CD8-positive, alpha-beta memory T cell (primary cell): ENCODE data around the gene DMP1. TPM values are rescaled to one million over a fixed set of nuclear protein-coding genes. Genes with fewer than 3 reads are reported as not detected.

ENCODE experiments used
- CTCF ChIA-PET: fragments of 350-600 bp; sonication (Branson Sonifier 250); formaldehyde crosslinking; loops from one replicate; lab custom pipeline; 2021; ENCODE audit warnings: antibody characterized with exemption; lab: Charles Lee
- POLR2A ChIA-PET: fragments of 350-600 bp; sonication (Branson Sonifier 250); formaldehyde crosslinking; loops from one replicate; lab custom pipeline; 2021; ENCODE audit warnings: antibody characterized with exemption; lab: Charles Lee
- DNase-seq, 5 donors: peaks; one replicate each; pipeline versions ENCODE4 v3.0.0 to v3.0.0-alpha.2; 2020 to 2022; ENCODE audit warnings: mixed read lengths in 1 of 5
- H3K27ac ChIP-seq: one replicate; pipeline ENCODE4 v1.7.0; 2013; ENCODE audit warnings: low read depth, mild to moderate bottlenecking, low read length, moderate library complexity
- H3K27me3 ChIP-seq: 2 replicates; pipeline ENCODE4 v1.7.0; 2013; ENCODE audit warnings: low read length, mild to moderate bottlenecking; ENCODE audit not compliant: insufficient read depth, poor library complexity, severe bottlenecking
- H3K36me3 ChIP-seq: 2 replicates; pipeline ENCODE4 v1.7.0; 2013; ENCODE audit warnings: mild to moderate bottlenecking, low read length, moderate library complexity; ENCODE audit not compliant: insufficient read depth
- H3K4me1 ChIP-seq: 2 replicates; pipeline ENCODE4 v1.7.0; 2013; ENCODE audit warnings: mild to moderate bottlenecking, low read length, moderate library complexity; ENCODE audit not compliant: insufficient read depth
- H3K4me3 ChIP-seq: 2 replicates; pipeline ENCODE4 v1.7.0; 2013; ENCODE audit warnings: mild to moderate bottlenecking, low read length
- H3K9me3 ChIP-seq: 2 replicates; pipeline ENCODE4 v1.7.0; 2013; ENCODE audit warnings: mild to moderate bottlenecking, low read length
- H3K27ac Mint-ChIP-seq, 8 donors: one replicate each; pipeline ENCODE4 v1.8.0; 2020 to 2021; ENCODE audit warnings: mixed read lengths in 8 of 8, mild to moderate bottlenecking in 6 of 8, inconsistent platforms in 3 of 8, moderate library complexity in 3 of 8
- H3K27me3 Mint-ChIP-seq, 2 donors: one replicate each; pipeline ENCODE4 v1.8.0; 2020 to 2021; ENCODE audit warnings: mixed read lengths in 2 of 2, mild to moderate bottlenecking in 1 of 2, moderate library complexity in 1 of 2
- H3K36me3 Mint-ChIP-seq, 3 donors: one replicate each; pipeline ENCODE4 v1.8.0; 2020 to 2021; ENCODE audit warnings: mixed read lengths in 3 of 3, inconsistent platforms in 1 of 3, mild to moderate bottlenecking in 1 of 3
- H3K4me1 Mint-ChIP-seq, 3 donors: one replicate each; pipeline ENCODE4 v1.8.0; 2020 to 2021; ENCODE audit warnings: mixed read lengths in 3 of 3, inconsistent platforms in 1 of 3, mild to moderate bottlenecking in 1 of 3
- H3K4me3 Mint-ChIP-seq, 7 donors: one replicate each; pipeline ENCODE4 v1.8.0; 2020 to 2021; ENCODE audit warnings: mixed read lengths in 7 of 7, mild to moderate bottlenecking in 6 of 7, moderate library complexity in 4 of 7, inconsistent platforms in 2 of 7
- H3K9me3 Mint-ChIP-seq, 5 donors: one replicate each; pipeline ENCODE4 v1.8.0; 2020 to 2022; ENCODE audit warnings: mixed read lengths in 5 of 5, mild to moderate bottlenecking in 3 of 5, moderate library complexity in 2 of 5, inconsistent platforms in 1 of 5
- polyA plus RNA-seq: library from polyadenylated mRNA; unstranded; fragments of 300-500 nt; fragmentation: Illumina TruSeq; gene quantifications from one replicate; pipeline ENCODE4 v1.2.3, GENCODE V29; 2021
- total RNA-seq, 2 experiments: library from RNA; stranded (reverse); gene quantifications; one replicate each; pipeline ENCODE4 v1.2.3, GENCODE V29; 2021

The DMP1 gene
- total and polyA plus RNA-seq, 3 experiments from 2014 or later: not detected

DNA sequence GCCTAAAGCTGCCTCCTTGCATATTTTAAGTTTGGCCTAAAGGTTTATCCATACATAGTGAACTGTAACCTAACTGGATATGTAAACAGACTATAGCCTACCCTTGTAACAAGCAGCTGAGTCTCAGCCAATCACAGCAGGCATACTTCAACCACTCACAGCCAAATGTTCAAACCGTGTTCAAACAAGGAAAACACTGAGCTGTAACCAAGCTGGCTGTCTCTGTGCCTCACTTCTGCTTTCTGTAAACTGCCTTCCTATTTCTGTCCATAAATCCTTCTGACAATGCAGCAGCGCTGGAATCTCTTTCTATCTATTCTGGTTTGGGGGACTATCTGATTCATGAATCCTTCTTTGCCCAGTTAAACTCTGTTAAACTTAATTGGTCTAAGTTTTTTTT is 25.4 kb upstream of the DMP1 start:
- DNase-seq: no peak
- CTCF ChIA-PET: no interaction called here
- POLR2A ChIA-PET: no interaction called here
- no peaks in the 10 kb centered on the region for H3K4me1 ChIP-seq
- H3K27me3 ChIP-seq: no peaks in the 10 kb centered on the region
- no peaks in the 10 kb centered on the region for H3K36me3 ChIP-seq
- no peak overlapping the region for H3K4me3 Mint-ChIP-seq
- H3K27me3 Mint-ChIP-seq: peaks cover 3% of the 10 kb centered on the region in 2 donors
- H3K36me3 Mint-ChIP-seq: no peaks in the 10 kb centered on the region
- H3K9me3 Mint-ChIP-seq: peaks cover 0 to 3% (median 0%) of the 10 kb centered on the region in 5 donors
- H3K27ac ChIP-seq: no peak overlapping the region
- no peak overlapping the region for H3K4me3 ChIP-seq
- H3K9me3 ChIP-seq: no peaks in the 10 kb centered on the region
- H3K27ac Mint-ChIP-seq: no peak overlapping the region
- no peaks in the 10 kb centered on the region for H3K4me1 Mint-ChIP-seq

DNA sequence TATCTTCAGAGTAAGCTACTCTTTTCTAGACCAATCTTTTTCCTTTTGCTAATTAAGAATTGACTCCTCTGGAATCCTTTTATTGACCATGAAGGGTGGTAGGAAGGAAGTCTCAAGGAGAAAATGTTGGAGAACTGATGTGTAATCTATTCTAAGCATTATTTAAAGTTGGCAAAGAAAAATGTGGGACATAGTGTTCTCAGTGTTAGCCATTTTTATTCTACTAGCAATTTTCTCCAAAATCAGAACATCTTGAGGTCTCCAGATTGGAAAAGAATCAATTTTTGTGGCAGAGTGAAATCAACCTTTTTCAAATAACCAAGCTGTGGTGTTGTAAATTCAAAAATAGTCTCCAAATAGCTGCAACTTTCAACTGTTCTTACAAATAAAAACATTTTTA is 18.4 kb upstream of the DMP1 start:
- Mint-ChIP-seq H3K36me3 (no peaks in the 10 kb centered on the region), H3K4me1 (no peaks in the 10 kb centered on the region), H3K27me3 (peaks cover 0 to 11% of the 10 kb centered on the region in 2 donors), H3K4me3 (no peak overlapping the region), H3K9me3 (peaks cover 0 to 5% (median 0%) of the 10 kb centered on the region in 5 donors), H3K27ac (no peak overlapping the region)
- no peak overlapping the region for H3K4me3 ChIP-seq
- H3K27me3 ChIP-seq: no peaks in the 10 kb centered on the region
- CTCF ChIA-PET: no interaction called here
- no peak overlapping the region for H3K27ac ChIP-seq
- POLR2A ChIA-PET: no interaction called here
- no peaks in the 10 kb centered on the region for H3K9me3 ChIP-seq
- DNase-seq: no peak
- H3K36me3 ChIP-seq: no peaks in the 10 kb centered on the region
- no peaks in the 10 kb centered on the region for H3K4me1 ChIP-seq

DNA sequence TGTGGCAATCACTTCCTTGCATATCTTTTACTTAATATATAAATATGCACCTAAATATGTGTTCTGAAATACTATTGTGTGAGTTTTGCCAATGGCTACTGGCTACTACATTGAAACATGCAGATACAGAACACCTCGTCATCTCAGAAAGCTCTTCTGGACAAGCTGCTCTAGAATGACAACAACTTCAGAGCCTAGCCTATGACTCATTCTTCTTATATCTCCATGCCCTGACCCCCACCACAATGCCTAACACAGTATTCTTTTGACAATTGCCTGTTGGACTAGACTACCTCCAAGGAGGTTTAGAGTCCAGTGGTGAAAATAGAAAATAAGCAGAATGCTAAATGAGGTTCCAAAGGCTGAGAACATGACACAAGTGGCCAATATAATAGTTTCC is 17.6 kb upstream of the DMP1 start:
- no peak overlapping the region for H3K27ac Mint-ChIP-seq
- Histone ChIP-seq H3K27me3 (no peaks in the 10 kb centered on the region), H3K27ac (no peak overlapping the region), H3K4me3 (no peak overlapping the region), H3K4me1 (no peaks in the 10 kb centered on the region), H3K36me3 (no peaks in the 10 kb centered on the region), H3K9me3 (no peaks in the 10 kb centered on the region)
- ChIA-PET CTCF (no interaction called here), POLR2A (no interaction called here)
- no peak overlapping the region for H3K4me3 Mint-ChIP-seq
- peaks cover 0 to 11% of the 10 kb centered on the region in 2 donors for H3K27me3 Mint-ChIP-seq
- DNase-seq: no peak
- no peaks in the 10 kb centered on the region for H3K36me3 Mint-ChIP-seq
- no peaks in the 10 kb centered on the region for H3K4me1 Mint-ChIP-seq
- H3K9me3 Mint-ChIP-seq: peaks cover 0 to 5% (median 3%) of the 10 kb centered on the region in 5 donors

DNA sequence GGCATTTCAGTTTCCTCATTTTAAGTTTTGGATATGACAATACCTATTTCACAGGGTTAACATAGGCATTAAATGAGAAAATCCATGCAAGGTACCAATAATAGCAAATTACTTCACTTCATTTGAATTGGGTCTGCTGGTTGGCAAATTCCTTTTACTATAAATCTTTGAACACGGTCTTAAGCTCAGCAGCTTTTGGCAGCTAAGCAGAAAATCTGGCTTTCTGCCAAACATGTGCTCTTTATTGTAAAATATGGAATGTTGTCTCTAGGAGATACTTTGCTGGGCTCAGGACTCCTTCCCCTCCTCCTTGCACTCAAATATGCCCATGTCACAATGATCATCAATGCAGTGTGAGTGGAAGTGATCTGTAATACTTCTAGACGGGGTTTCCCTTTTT is 16.8 kb upstream of the DMP1 start:
- no peaks in the 10 kb centered on the region for H3K27me3 ChIP-seq
- H3K36me3 ChIP-seq: no peaks in the 10 kb centered on the region
- no peaks in the 10 kb centered on the region for H3K4me1 Mint-ChIP-seq
- H3K4me3 Mint-ChIP-seq: no peak overlapping the region
- POLR2A ChIA-PET: no interaction called here
- no peak overlapping the region for H3K27ac Mint-ChIP-seq
- CTCF ChIA-PET: no interaction called here
- peaks cover 1 to 11% of the 10 kb centered on the region in 2 donors for H3K27me3 Mint-ChIP-seq
- no peaks in the 10 kb centered on the region for H3K4me1 ChIP-seq
- no peak for DNase-seq
- no peak overlapping the region for H3K27ac ChIP-seq
- peaks cover 0 to 5% (median 3%) of the 10 kb centered on the region in 5 donors for H3K9me3 Mint-ChIP-seq
- H3K9me3 ChIP-seq: no peaks in the 10 kb centered on the region
- no peak overlapping the region for H3K4me3 ChIP-seq
- H3K36me3 Mint-ChIP-seq: no peaks in the 10 kb centered on the region

GRCh38 chr4:87644286-87644685 is 5.8 kb upstream of the DMP1 start:
- Mint-ChIP-seq H3K9me3 (peaks cover 0 to under 1% (median 0%) of the 10 kb centered on the region in 5 donors), H3K36me3 (no peaks in the 10 kb centered on the region), H3K27ac (no peak overlapping the region), H3K27me3 (peaks cover 3 to 10% of the 10 kb centered on the region in 2 donors), H3K4me3 (no peak overlapping the region), H3K4me1 (no peaks in the 10 kb centered on the region)
- CTCF ChIA-PET: no interaction called here
- POLR2A ChIA-PET: no interaction called here
- H3K9me3 ChIP-seq: no peaks in the 10 kb centered on the region
- H3K4me1 ChIP-seq: no peaks in the 10 kb centered on the region
- H3K36me3 ChIP-seq: no peaks in the 10 kb centered on the region
- DNase-seq: no peak
- no peaks in the 10 kb centered on the region for H3K27me3 ChIP-seq
- no peak overlapping the region for H3K27ac ChIP-seq
- H3K4me3 ChIP-seq: no peak overlapping the region

DNA sequence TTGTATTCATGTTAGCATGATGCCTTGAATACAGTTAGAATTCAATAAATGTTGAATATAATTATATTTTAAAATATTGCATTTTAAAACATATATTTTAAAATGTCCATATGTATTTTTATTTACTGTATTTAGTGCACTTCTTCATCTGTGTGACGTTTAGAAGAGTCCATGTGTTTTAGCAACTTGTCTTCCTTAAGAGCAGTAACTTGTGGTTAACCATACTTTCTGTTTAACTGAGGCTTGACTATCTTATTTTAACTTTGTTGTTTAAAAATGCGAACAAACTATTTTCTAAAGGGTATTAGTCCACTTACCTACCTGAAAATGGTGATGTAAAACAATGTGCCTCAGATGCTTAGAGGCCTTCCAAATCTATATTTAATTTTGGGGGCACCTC is 858 bp downstream of the DMP1 start:
- Mint-ChIP-seq H3K27ac (no peak overlapping the region), H3K9me3 (no peaks in the 10 kb centered on the region), H3K27me3 (peaks cover 2 to 32% of the 10 kb centered on the region in 2 donors), H3K4me3 (no peak overlapping the region), H3K36me3 (no peaks in the 10 kb centered on the region), H3K4me1 (no peaks in the 10 kb centered on the region)
- Histone ChIP-seq H3K4me1 (no peaks in the 10 kb centered on the region), H3K9me3 (no peaks in the 10 kb centered on the region), H3K27ac (no peak overlapping the region), H3K4me3 (no peak overlapping the region), H3K36me3 (no peaks in the 10 kb centered on the region), H3K27me3 (no peaks in the 10 kb centered on the region)
- CTCF ChIA-PET: no interaction called here
- DNase-seq: no peak
- POLR2A ChIA-PET: no interaction called here

- Histone ChIP-seq H3K9me3 (no peaks in the 10 kb centered on the region), H3K36me3 (no peaks in the 10 kb centered on the region), H3K4me3 (no peak overlapping the region), H3K4me1 (no peaks in the 10 kb centered on the region), H3K27ac (no peak overlapping the region), H3K27me3 (no peaks in the 10 kb centered on the region)
- Mint-ChIP-seq H3K4me1 (no peaks in the 10 kb centered on the region), H3K4me3 (no peak overlapping the region), H3K36me3 (no peaks in the 10 kb centered on the region), H3K9me3 (no peaks in the 10 kb centered on the region), H3K27ac (no peak overlapping the region), H3K27me3 (peaks cover 2 to 32% of the 10 kb centered on the region in 2 donors)
- no peak for DNase-seq
- POLR2A ChIA-PET: no interaction called here
- CTCF ChIA-PET: no interaction called here
Measured at GRCh38 chr4:87651941-87652340, 1.9 kb downstream of the DMP1 start.

- Histone ChIP-seq H3K9me3 (no peaks in the 10 kb centered on the region), H3K27me3 (no peaks in the 10 kb centered on the region), H3K4me1 (no peaks in the 10 kb centered on the region), H3K27ac (no peak overlapping the region), H3K36me3 (no peaks in the 10 kb centered on the region), H3K4me3 (no peak overlapping the region)
- Mint-ChIP-seq H3K9me3 (no peaks in the 10 kb centered on the region), H3K4me3 (no peak overlapping the region), H3K36me3 (no peaks in the 10 kb centered on the region), H3K4me1 (no peaks in the 10 kb centered on the region), H3K27me3 (peaks cover 4 to 23% of the 10 kb centered on the region in 2 donors), H3K27ac (no peak overlapping the region)
- DNase-seq: no peak
- ChIA-PET CTCF (no interaction called here), POLR2A (no interaction called here)
Measured at GRCh38 chr4:87654487-87655044, 4.5 kb downstream of the DMP1 start.
